MM.1S (cell line): ENCODE results near the gene ANKRD66.

Source experiments
- EZH2 ChIP-seq: fragments of 300-600 bp; sonication (generic); optimal IDR thresholded peaks from 2 replicates; pipeline ENCODE3; 2017; ENCODE audit warnings: low read depth, mild to moderate bottlenecking, antibody characterized with exemption, low read length, mixed read lengths
- EZH2phosphoT487 ChIP-seq: fragments of 300-600 bp; sonication (generic); IDR thresholded peaks from 2 replicates; pipeline ENCODE4 v1.6.1; 2018; ENCODE audit warnings: antibody characterized with exemption, low read length
- TF ChIP-seq, protein P1 (sequence below): fragments of 300-600 bp; sonication (generic); IDR thresholded peaks from 2 replicates; pipeline ENCODE4 v1.5.1; 2016; ENCODE audit warnings: antibody characterized with exemption, low read length, mixed read lengths

DNA sequence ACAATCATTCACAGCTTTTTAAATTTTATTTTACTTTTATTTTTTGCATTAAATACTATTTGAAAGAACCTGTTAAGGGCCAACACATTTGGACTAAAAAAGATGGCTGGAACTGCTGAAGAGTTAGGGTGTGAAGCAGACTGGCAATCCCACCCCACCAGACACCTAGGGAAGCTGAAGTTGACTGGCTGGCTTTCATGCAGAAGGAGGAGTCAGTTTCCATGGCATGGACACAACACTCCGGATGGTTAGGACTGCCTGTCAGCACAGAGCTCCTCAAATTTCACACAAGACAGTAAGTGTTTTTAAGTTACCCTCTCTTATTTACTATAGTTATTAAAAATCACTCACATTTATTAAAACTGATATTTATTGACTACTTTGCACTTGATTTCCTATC, at the start of gene ANKRD66:
- TF ChIP-seq, protein P1, sequence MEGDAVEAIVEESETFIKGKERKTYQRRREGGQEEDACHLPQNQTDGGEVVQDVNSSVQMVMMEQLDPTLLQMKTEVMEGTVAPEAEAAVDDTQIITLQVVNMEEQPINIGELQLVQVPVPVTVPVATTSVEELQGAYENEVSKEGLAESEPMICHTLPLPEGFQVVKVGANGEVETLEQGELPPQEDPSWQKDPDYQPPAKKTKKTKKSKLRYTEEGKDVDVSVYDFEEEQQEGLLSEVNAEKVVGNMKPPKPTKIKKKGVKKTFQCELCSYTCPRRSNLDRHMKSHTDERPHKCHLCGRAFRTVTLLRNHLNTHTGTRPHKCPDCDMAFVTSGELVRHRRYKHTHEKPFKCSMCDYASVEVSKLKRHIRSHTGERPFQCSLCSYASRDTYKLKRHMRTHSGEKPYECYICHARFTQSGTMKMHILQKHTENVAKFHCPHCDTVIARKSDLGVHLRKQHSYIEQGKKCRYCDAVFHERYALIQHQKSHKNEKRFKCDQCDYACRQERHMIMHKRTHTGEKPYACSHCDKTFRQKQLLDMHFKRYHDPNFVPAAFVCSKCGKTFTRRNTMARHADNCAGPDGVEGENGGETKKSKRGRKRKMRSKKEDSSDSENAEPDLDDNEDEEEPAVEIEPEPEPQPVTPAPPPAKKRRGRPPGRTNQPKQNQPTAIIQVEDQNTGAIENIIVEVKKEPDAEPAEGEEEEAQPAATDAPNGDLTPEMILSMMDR = no peak
- TF ChIP-seq EZH2 = no peak
- TF ChIP-seq EZH2phosphoT487 = no peak
